ENCODE measurements around the gene BET1L.
A peak's percentile ranks its signal among the peaks of the same experiment; 100 is the strongest.
"Not testable (repeated sequence)": the region's sequence is repeated elsewhere in the genome, so short reads cannot be mapped to it uniquely, and the experiment has no call there.

DNA sequence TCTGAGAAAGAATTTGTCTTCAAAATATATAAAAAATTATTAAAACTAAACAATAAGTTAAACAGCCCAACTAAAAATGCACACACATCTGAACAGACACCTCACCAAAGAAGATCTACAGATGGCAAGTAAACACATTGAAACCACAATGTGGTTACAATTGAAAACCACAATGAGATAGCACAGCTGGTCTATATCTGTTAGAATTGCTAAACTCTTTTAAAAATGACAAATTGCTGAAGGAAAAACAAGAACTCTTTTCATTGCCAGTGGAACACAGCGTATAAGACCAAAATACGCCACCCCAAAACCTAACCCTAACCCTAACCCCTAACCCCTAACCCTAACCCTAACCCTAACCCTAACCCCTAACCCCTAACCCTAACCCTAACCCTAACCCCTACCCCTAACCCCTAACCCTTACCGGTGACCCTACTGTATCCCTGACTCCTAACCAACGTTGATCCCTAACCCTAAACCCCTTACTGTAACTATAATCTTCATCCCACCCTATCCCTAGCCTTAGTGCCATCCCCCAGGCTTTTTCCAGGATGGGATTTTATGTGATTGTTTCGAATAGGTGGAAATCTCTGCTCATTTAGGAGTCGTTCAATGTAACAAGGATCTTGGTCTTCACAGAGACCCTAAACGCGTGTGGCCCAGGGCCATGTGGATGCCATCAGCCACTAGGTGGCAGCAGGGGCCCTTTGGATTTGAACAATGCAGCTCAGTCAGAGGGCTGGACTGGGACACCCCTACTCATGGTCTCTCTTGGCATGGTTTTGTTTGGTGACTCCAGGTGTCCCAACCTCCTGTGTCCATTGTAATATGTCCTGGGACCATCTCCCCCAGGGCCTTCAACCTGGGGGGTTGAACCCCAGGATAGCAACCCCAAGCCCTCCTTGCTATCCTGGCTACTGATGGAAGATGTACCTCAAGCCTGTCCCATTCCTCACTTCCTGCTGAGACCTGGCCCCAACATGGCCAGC, 15.4 kb downstream of the BET1L start:
- TF ChIP-seq, protein P1, sequence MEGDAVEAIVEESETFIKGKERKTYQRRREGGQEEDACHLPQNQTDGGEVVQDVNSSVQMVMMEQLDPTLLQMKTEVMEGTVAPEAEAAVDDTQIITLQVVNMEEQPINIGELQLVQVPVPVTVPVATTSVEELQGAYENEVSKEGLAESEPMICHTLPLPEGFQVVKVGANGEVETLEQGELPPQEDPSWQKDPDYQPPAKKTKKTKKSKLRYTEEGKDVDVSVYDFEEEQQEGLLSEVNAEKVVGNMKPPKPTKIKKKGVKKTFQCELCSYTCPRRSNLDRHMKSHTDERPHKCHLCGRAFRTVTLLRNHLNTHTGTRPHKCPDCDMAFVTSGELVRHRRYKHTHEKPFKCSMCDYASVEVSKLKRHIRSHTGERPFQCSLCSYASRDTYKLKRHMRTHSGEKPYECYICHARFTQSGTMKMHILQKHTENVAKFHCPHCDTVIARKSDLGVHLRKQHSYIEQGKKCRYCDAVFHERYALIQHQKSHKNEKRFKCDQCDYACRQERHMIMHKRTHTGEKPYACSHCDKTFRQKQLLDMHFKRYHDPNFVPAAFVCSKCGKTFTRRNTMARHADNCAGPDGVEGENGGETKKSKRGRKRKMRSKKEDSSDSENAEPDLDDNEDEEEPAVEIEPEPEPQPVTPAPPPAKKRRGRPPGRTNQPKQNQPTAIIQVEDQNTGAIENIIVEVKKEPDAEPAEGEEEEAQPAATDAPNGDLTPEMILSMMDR (IDR thresholded peaks at IDR 0.05; ENCODE audit: low read depth, low read length): peak; percentile 17; the same call in 1 of the 2 replicates
- not testable (repeated sequence) for TF ChIP-seq EZH2phosphoT487 (IDR thresholded peaks at IDR 0.05; ENCODE audit: low read depth)

All from OCI-LY3 (cell line).